Endodermal cell (in vitro differentiated cells): Measurements from ENCODE around the gene ATRNL1. TPM values are rescaled to one million over a fixed set of nuclear protein-coding genes. Genes with fewer than 3 reads are reported as not detected.

ENCODE experiments used
- DNase-seq: peaks from one replicate; pipeline ENCODE4 v3.0.0-alpha.2; 2017
- H3K27ac ChIP-seq: 2 replicates; pipeline ENCODE4 v1.5.1; 2013; ENCODE audit warnings: mild to moderate bottlenecking, low read depth, low read length, moderate library complexity
- H3K27me3 ChIP-seq: 2 replicates; pipeline ENCODE4 v1.6.1; 2013; ENCODE audit warnings: mild to moderate bottlenecking, low read length, moderate library complexity; ENCODE audit not compliant: insufficient read depth, control insufficient read depth, poor library complexity, severe bottlenecking
- H3K36me3 ChIP-seq: 2 replicates; pipeline ENCODE4 v1.7.0; 2013; ENCODE audit warnings: mild to moderate bottlenecking, low read length, moderate library complexity; ENCODE audit not compliant: control insufficient read depth, insufficient read depth
- H3K4me1 ChIP-seq: one replicate; pipeline ENCODE4 v1.7.0; 2013; ENCODE audit warnings: low read length; ENCODE audit not compliant: control insufficient read depth, insufficient read depth
- H3K4me3 ChIP-seq: 2 replicates; pipeline ENCODE4 v1.5.1; 2013; ENCODE audit warnings: mild to moderate bottlenecking, low read length, moderate library complexity
- H3K9ac ChIP-seq: 2 replicates; pipeline ENCODE4 v1.6.1; 2013; ENCODE audit warnings: mild to moderate bottlenecking, low read length, moderate library complexity; ENCODE audit not compliant: poor library complexity, severe bottlenecking; ENCODE audit errors: extremely low read depth
- H3K9me3 ChIP-seq: 2 replicates; pipeline ENCODE4 v1.6.1; 2013; ENCODE audit warnings: mild to moderate bottlenecking, low read length, moderate library complexity; ENCODE audit not compliant: control insufficient read depth
- H3K27ac Mint-ChIP-seq: 2 replicates; pipeline ENCODE4 v1.8.0; 2020; ENCODE audit warnings: mixed read lengths
- H3K27me3 Mint-ChIP-seq: 2 replicates; pipeline ENCODE4 v1.8.0; 2021; ENCODE audit warnings: mild to moderate bottlenecking, mixed read lengths; ENCODE audit not compliant: insufficient read depth
- H3K36me3 Mint-ChIP-seq: 2 replicates; pipeline ENCODE4 v1.8.0; 2020; ENCODE audit warnings: low read depth, mixed read lengths
- H3K4me1 Mint-ChIP-seq: 2 replicates; pipeline ENCODE4 v1.8.0; 2020; ENCODE audit warnings: mixed read lengths
- H3K4me3 Mint-ChIP-seq: 2 replicates; pipeline ENCODE4 v1.8.0; 2020; ENCODE audit warnings: mild to moderate bottlenecking, moderate library complexity, mixed read lengths
- H3K9me3 Mint-ChIP-seq: 2 replicates; pipeline ENCODE4 v1.8.0; 2020; ENCODE audit warnings: mild to moderate bottlenecking, mixed read lengths
- CTCF ChIP-seq: fragments of 200-600 bp; sonication (generic); conservative IDR thresholded peaks from 2 replicates; pipeline ENCODE4 v1.5.0; 2021; ENCODE audit warnings: antibody characterized with exemption, mild to moderate bottlenecking
- WGBS, 2 experiments: methylation state at CpG; one replicate each; pipeline versions ENCODE4 v1.1.5 to v1.1.7; 2013; ENCODE audit warnings: missing lambda C conversion rate in 2 of 2, mixed read lengths in 1 of 2; ENCODE audit not compliant: insufficient coverage in 1 of 2, insufficient read length in 1 of 2; 5-methylcytosine and 5-hydroxymethylcytosine counted together
- total RNA-seq, 2 donors: library from RNA; stranded (reverse); fragmentation: NEBNext Ultra II Directional in 1 of 2; extraction: Animal tissue kit (Norgen Biotek cat#: 25700) in 1 of 2; gene quantifications; 2 replicates in 1 of 2; 3 replicates in 1 of 2; pipeline ENCODE4 v1.2.1, GENCODE V29; 2021

The ATRNL1 gene
- total RNA-seq, 2 donors from 2014 or later: 8.0 to 9.0 TPM

- no peaks in the 10 kb centered on the region for H3K9me3 Mint-ChIP-seq
- no peak overlapping the region for H3K27ac Mint-ChIP-seq
- H3K36me3 Mint-ChIP-seq: no peaks in the 10 kb centered on the region
- H3K36me3 ChIP-seq: no peaks in the 10 kb centered on the region
- no peak overlapping the region for H3K9ac ChIP-seq
- no peak overlapping the region for H3K4me3 Mint-ChIP-seq
- no peaks in the 10 kb centered on the region for H3K27me3 Mint-ChIP-seq
- no peak overlapping the region for H3K4me3 ChIP-seq
- peaks cover 2% of the 10 kb centered on the region for H3K4me1 ChIP-seq
- WGBS, 2 experiments: 84 to 100% methylated on average over 2 to 4 of the region's 4 CpGs
- peaks cover 8% of the 10 kb centered on the region for H3K4me1 Mint-ChIP-seq
- H3K27ac ChIP-seq: no peak overlapping the region
- TF ChIP-seq CTCF: no peak
- no peaks in the 10 kb centered on the region for H3K27me3 ChIP-seq
- DNase-seq: no peak
- H3K9me3 ChIP-seq: no peaks in the 10 kb centered on the region
These were observed 564.1 kb downstream of the ATRNL1 start for GRCh38 chr10:115657161-115657860.

DNA sequence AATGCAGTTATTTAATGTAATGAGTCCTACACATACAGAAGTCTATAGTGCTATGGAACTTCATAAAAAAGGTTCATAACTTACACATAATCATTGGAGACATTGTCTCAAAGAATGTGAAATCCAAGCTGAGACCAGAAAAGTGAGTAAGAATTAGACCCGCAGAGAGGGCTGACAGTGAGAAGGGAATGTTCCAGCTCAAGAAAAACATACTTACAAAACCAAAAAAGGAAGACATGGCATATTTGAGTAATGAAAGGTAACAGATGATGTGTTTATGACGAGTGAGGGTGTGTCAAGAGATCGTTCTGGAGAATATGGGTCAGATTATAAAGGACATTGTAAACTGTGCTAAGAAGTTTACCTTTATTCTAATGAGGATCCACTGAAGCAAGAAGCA lies 566.5 kb downstream of the ATRNL1 start:
- Histone ChIP-seq H3K27ac (no peak overlapping the region), H3K4me3 (no peak overlapping the region), H3K4me1 (no peaks in the 10 kb centered on the region), H3K9ac (no peak overlapping the region), H3K9me3 (no peaks in the 10 kb centered on the region), H3K36me3 (no peaks in the 10 kb centered on the region), H3K27me3 (no peaks in the 10 kb centered on the region)
- 88 to 89% methylated on average over 2 to 3 of the region's 3 CpGs for WGBS, 2 experiments
- no peak for TF ChIP-seq CTCF
- Mint-ChIP-seq H3K27me3 (no peaks in the 10 kb centered on the region), H3K36me3 (no peaks in the 10 kb centered on the region), H3K4me3 (no peak overlapping the region), H3K9me3 (no peaks in the 10 kb centered on the region), H3K4me1 (no peaks in the 10 kb centered on the region), H3K27ac (no peak overlapping the region)
- DNase-seq: no peak

DNA sequence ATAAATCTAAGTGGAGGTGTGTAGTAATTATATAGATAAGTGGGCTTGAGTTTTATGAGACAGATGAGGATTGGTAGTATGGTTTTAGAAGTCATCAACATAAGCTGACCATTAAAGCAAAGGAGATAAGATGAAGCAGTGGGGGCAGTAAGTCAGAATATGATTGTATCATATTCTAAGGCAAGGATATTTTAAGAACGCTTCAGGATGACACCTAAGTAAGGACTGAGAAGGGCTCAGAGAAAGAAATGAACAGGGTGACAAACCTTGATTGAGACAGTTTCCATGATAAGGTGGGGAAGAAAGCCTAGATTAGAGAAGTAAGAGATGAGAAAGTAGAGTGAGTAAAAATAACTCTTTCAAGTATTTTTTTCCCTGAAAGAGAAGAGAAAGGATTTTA lies 567.2 kb downstream of the ATRNL1 start:
- no peak for DNase-seq
- no peaks in the 10 kb centered on the region for H3K4me1 Mint-ChIP-seq
- H3K4me3 ChIP-seq: no peak overlapping the region
- no peak overlapping the region for H3K27ac Mint-ChIP-seq
- no peaks in the 10 kb centered on the region for H3K27me3 ChIP-seq
- no peaks in the 10 kb centered on the region for H3K27me3 Mint-ChIP-seq
- TF ChIP-seq CTCF: no peak
- no peaks in the 10 kb centered on the region for H3K36me3 ChIP-seq
- H3K9ac ChIP-seq: no peak overlapping the region
- no peak overlapping the region for H3K4me3 Mint-ChIP-seq
- H3K9me3 Mint-ChIP-seq: no peaks in the 10 kb centered on the region
- 84 to 100% methylated on average over 1 of the region's 1 CpG for WGBS, 2 experiments
- no peak overlapping the region for H3K27ac ChIP-seq
- H3K9me3 ChIP-seq: no peaks in the 10 kb centered on the region
- H3K36me3 Mint-ChIP-seq: no peaks in the 10 kb centered on the region
- H3K4me1 ChIP-seq: no peaks in the 10 kb centered on the region
